Hepatocyte (in vitro differentiated cells): ENCODE results near the gene SCT. TPM values are rescaled to one million over a fixed set of nuclear protein-coding genes. Genes with fewer than 3 reads are reported as not detected.

ENCODE experiments used
- DNase-seq: peaks from one replicate; pipeline ENCODE4 v3.0.0-alpha.2; 2016; ENCODE audit warnings: low spot score
- H2AFZ ChIP-seq: fragments of 200-600 bp; sonication (generic); 2 replicates; pipeline ENCODE4 v1.6.0; 2016; ENCODE audit warnings: antibody characterized with exemption, mild to moderate bottlenecking
- H3K27ac ChIP-seq: fragments of 200-600 bp; sonication (generic); 2 replicates; pipeline ENCODE4 v1.5.1; 2016; ENCODE audit warnings: mild to moderate bottlenecking
- H3K27me3 ChIP-seq: fragments of 200-600 bp; sonication (generic); 2 replicates; pipeline ENCODE4 v1.6.1; 2016
- H3K36me3 ChIP-seq: fragments of 200-600 bp; sonication (generic); replicated peaks from 2 replicates; pipeline ENCODE4 v1.5.1; 2016; ENCODE audit warnings: low read depth; ENCODE audit not compliant: insufficient read depth
- H3K4me1 ChIP-seq: fragments of 200-600 bp; sonication (generic); 2 replicates; pipeline ENCODE4 v1.5.1; 2016; ENCODE audit warnings: mild to moderate bottlenecking, moderate library complexity; ENCODE audit not compliant: insufficient read depth
- H3K4me2 ChIP-seq: fragments of 200-600 bp; sonication (generic); 2 replicates; pipeline ENCODE4 v1.6.0; 2016
- H3K4me3 ChIP-seq: fragments of 200-600 bp; sonication (generic); 2 replicates; pipeline ENCODE4 v1.5.1; 2016; ENCODE audit warnings: mild to moderate bottlenecking
- H3K79me2 ChIP-seq: fragments of 200-600 bp; sonication (generic); 2 replicates; pipeline ENCODE4 v1.6.0; 2017; ENCODE audit warnings: mild to moderate bottlenecking
- H3K9me2 ChIP-seq: fragments of 200-600 bp; sonication (generic); replicated peaks from 2 replicates; pipeline ENCODE4 v1.6.0; 2017; ENCODE audit warnings: mild to moderate bottlenecking; ENCODE audit not compliant: insufficient read depth
- H3K9me3 ChIP-seq: fragments of 200-600 bp; sonication (generic); 2 replicates; pipeline ENCODE4 v1.5.1; 2016; ENCODE audit warnings: low read depth, mild to moderate bottlenecking
- H4K20me1 ChIP-seq: fragments of 200-600 bp; sonication (generic); 2 replicates; pipeline ENCODE4 v1.6.0; 2016; ENCODE audit warnings: mild to moderate bottlenecking; ENCODE audit not compliant: insufficient read depth, poor library complexity, severe bottlenecking
- EZH2 ChIP-seq: fragments of 200-600 bp; sonication (generic); IDR thresholded peaks from 2 replicates; pipeline ENCODE4 v1.6.1; 2016; ENCODE audit warnings: antibody characterized with exemption, mild to moderate bottlenecking, borderline replicate concordance
- EZH2phosphoT487 ChIP-seq: fragments of 200-600 bp; sonication (generic); IDR thresholded peaks from one replicate; pipeline ENCODE4 v1.6.1; 2018; ENCODE audit warnings: antibody characterized with exemption, mild to moderate bottlenecking, low read depth, moderate library complexity; ENCODE audit not compliant: unreplicated experiment, severe bottlenecking
- WGBS: methylation state at CpG from one replicate; pipeline ENCODE4 v1.1.6; 2016; ENCODE audit warnings: low lambda C conversion rate; ENCODE audit errors: missing lambda C conversion rate; 5-methylcytosine and 5-hydroxymethylcytosine counted together
- polyA plus RNA-seq: library from polyadenylated mRNA; unstranded; fragments of >200 nt; fragmentation: Nextera tagmentation; extraction: Ambion mirVana; gene quantifications from 2 replicates; pipeline ENCODE4 v1.2.1, GENCODE V29; 2016
- total RNA-seq: library from RNA; depleted of rRNA; stranded (reverse); fragments of >200 nt; gene quantifications from 2 replicates; pipeline ENCODE4 v1.2.3, GENCODE V29; 2014
- TF ChIP-seq, protein P1 (sequence below): fragments of 200-600 bp; sonication (generic); IDR thresholded peaks from 2 replicates; pipeline ENCODE4 v1.5.1; 2016; ENCODE audit warnings: antibody characterized with exemption, mild to moderate bottlenecking; ENCODE audit not compliant: poor library complexity

The SCT gene
- total and polyA plus RNA-seq, 2 experiments from 2014 or later, result 21.7 TPM; not detected in 1

DNA sequence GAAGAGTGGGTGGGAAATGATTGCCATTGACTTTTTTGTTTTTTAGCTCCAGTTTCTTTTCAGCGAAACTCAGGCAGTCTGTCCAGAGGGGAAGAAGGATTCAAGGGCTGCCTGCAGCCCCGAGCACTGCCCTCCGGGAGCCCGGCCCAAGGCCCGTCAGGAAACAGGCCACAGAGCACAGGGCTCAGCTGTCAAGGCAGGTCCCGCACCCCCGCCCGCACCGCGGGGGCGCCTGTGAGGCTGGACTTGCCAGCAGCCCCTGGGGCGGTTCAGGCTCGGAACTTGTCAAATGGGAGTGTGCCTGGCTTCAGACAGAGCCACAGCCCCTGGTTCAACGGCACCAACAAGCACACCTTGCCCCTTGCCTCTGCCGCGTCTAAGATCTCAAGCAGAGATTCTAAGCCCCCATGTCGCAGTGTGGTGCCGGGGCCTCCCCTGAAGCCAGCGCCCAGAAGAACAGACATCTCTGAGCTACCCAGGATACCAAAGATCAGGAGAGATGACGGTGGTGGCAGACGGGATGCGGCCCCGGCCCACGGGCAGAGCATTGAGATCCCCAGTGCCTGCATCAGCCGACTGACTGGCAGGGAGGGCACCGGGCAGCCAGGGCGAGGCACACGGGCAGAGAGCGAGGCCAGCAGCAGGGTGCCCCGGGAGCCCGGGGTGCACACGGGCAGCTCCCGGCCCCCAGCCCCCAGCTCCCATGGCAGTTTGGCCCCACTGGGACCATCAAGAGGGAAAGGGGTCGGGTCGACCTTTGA is 19.8 kb downstream of the SCT start:
- H4K20me1 ChIP-seq, result no peaks in the 10 kb centered on the region

DNA sequence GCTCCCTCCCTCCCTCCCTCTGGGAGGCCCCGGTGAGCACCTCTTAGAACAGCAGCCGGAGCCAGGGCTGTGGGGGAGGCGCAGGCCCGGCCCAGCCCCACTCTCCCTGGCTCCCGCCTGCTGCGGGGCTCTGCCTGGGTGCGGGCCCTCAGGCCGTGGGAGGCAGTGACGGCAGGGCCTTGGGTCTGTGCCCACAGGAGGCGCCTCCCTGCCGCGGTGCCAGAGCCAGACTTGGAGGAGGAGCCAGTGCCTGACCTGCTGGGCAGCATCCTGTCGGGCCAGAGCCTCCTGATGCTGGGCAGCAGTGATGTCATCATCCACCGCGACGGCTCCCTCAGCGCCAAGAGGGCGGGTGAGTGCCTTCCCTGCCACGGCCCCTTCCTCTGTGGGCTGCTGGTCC is 20.7 kb downstream of the SCT start:
- Histone ChIP-seq H4K20me1 (no peaks in the 10 kb centered on the region), H3K9me3 (no peaks in the 10 kb centered on the region), H3K4me2 (no peak overlapping the region), H2AFZ (no peak overlapping the region), H3K4me1 (no peaks in the 10 kb centered on the region), H3K9me2 (no peaks in the 10 kb centered on the region), H3K27me3 (no peaks in the 10 kb centered on the region), H3K4me3 (no peak overlapping the region), H3K36me3 (no peaks in the 10 kb centered on the region), H3K27ac (no peak overlapping the region), H3K79me2 (no peaks in the 10 kb centered on the region)
- WGBS, result 91% methylated on average over 19 of the region's 19 CpGs
- DNase-seq, result no peak
- TF ChIP-seq EZH2phosphoT487 (no peak), EZH2 (no peak)
- TF ChIP-seq, protein P1, sequence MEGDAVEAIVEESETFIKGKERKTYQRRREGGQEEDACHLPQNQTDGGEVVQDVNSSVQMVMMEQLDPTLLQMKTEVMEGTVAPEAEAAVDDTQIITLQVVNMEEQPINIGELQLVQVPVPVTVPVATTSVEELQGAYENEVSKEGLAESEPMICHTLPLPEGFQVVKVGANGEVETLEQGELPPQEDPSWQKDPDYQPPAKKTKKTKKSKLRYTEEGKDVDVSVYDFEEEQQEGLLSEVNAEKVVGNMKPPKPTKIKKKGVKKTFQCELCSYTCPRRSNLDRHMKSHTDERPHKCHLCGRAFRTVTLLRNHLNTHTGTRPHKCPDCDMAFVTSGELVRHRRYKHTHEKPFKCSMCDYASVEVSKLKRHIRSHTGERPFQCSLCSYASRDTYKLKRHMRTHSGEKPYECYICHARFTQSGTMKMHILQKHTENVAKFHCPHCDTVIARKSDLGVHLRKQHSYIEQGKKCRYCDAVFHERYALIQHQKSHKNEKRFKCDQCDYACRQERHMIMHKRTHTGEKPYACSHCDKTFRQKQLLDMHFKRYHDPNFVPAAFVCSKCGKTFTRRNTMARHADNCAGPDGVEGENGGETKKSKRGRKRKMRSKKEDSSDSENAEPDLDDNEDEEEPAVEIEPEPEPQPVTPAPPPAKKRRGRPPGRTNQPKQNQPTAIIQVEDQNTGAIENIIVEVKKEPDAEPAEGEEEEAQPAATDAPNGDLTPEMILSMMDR, result no peak

More for the DNA sequence above, 19.8 kb downstream of the SCT start:
- no peak for TF ChIP-seq EZH2
- TF ChIP-seq, protein P1, result no peak
- TF ChIP-seq EZH2phosphoT487, result no peak
- Histone ChIP-seq H3K36me3 (no peaks in the 10 kb centered on the region), H3K4me2 (no peak overlapping the region), H3K9me3 (no peaks in the 10 kb centered on the region), H3K9me2 (no peaks in the 10 kb centered on the region), H3K79me2 (no peaks in the 10 kb centered on the region), H2AFZ (no peak overlapping the region), H3K27me3 (no peaks in the 10 kb centered on the region), H3K4me1 (no peaks in the 10 kb centered on the region), H3K27ac (no peak overlapping the region), H3K4me3 (no peak overlapping the region)
- 97% methylated on average over 32 of the region's 35 CpGs for WGBS
- no peak for DNase-seq

DNA sequence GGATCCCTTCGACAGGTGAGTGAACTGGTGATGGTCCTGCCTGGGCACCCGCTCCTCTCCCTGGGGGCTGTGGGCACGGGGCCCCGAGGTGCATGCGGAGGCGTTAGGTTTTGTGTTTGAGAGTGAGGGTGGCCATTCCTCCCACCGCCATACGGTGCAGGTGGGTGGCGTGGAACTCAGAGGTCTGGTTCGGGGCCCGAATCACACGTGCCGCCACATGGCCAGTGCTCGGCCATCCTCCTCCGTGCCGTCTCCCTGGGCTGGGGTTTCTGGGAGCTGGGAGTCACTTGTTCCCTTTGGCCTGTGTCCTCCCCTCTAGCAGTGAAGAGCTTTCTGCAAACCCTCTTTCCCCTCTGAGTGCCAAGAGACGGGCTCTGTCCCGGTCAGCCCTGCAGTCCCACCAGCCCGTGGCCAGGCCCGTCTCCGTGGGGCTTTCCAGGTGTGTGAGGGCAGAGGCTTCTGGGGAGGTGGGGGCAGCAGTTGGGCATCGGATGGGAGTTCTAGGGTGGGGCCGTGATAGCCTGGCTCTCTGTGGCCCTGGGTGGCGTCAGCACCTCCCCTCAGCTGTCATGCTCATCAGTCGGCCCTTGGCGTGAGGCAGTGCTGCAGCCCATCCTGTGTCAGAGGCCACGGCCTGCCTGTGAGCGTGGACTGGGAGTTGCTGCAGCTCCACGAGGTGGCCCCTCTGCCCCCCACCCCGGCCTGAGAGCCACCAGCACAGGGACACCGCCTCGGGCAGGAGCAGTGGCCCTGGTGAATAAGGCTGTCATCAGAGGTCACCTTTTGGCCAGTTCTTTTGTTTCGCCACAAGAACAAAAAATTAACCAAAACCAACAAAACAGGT is 21.5 kb downstream of the SCT start:
- H3K4me2 ChIP-seq, result no peak overlapping the region
- WGBS, result 97% methylated on average over 30 of the region's 33 CpGs

More for the DNA sequence above, 21.5 kb downstream of the SCT start:
- no peaks in the 10 kb centered on the region for H3K27me3 ChIP-seq
- H3K9me2 ChIP-seq, result no peaks in the 10 kb centered on the region
- DNase-seq, result no peak
- H3K36me3 ChIP-seq, result no peaks in the 10 kb centered on the region
- TF ChIP-seq EZH2phosphoT487 (no peak), EZH2 (no peak)
- TF ChIP-seq, protein P1, result no peak
- no peak overlapping the region for H2AFZ ChIP-seq
- H4K20me1 ChIP-seq, result no peaks in the 10 kb centered on the region
- no peaks in the 10 kb centered on the region for H3K79me2 ChIP-seq
- H3K4me1 ChIP-seq, result no peaks in the 10 kb centered on the region
- no peaks in the 10 kb centered on the region for H3K9me3 ChIP-seq
- no peak overlapping the region for H3K27ac ChIP-seq
- no peak overlapping the region for H3K4me3 ChIP-seq
